K562 (cell line): ENCODE results near the gene HEXD. TPM values are rescaled to one million over a fixed set of nuclear protein-coding genes. Genes with fewer than 3 reads are reported as not detected.
A peak's percentile ranks its signal among the peaks of the same experiment; 100 is the strongest.

ENCODE experiments used
- ARID3A ChIP-seq: IDR thresholded peaks from 2 replicates; pipeline ENCODE4 v1.6.1; 2012; ENCODE audit warnings: low read depth, low read length, improper control_type of control experiment, borderline replicate concordance
- CAMTA2 ChIP-seq: fragments of 250-450 bp; sonication (Bioruptor Pico); conservative IDR thresholded peaks from 2 replicates; pipeline ENCODE4 v1.5.1; 2022
- CCNT2 ChIP-seq: IDR thresholded peaks from 2 replicates; pipeline ENCODE4 v1.6.1; 2011; ENCODE audit warnings: borderline replicate concordance, low read depth, mild to moderate bottlenecking, moderate library complexity, mixed read lengths, low read length; ENCODE audit not compliant: insufficient read length; ENCODE audit errors: extremely low read depth
- CREB3L1 ChIP-seq: fragments of 450-650 bp; IDR thresholded peaks from 2 replicates; pipeline ENCODE4 v1.6.1; 2014; ENCODE audit warnings: low read depth, mild to moderate bottlenecking, moderate library complexity, borderline replicate concordance
- ESRRB ChIP-seq: fragments of 250-450 bp; sonication (Bioruptor Pico); IDR thresholded peaks from 2 replicates; pipeline ENCODE4 v1.5.0; 2020; ENCODE audit warnings: mild to moderate bottlenecking, moderate library complexity, borderline replicate concordance
- EZH2 ChIP-seq: IDR thresholded peaks from 2 replicates; pipeline ENCODE4 v1.6.1; 2012; ENCODE audit warnings: low read depth, mild to moderate bottlenecking, inconsistent platforms, low read length, borderline replicate concordance
- MBD2 ChIP-seq: sonication (generic); IDR thresholded peaks from 2 replicates; pipeline ENCODE4 v1.6.1; 2016; ENCODE audit warnings: low read depth, borderline replicate concordance
- MYNN ChIP-seq, 2 experiments: sonication (generic); formaldehyde crosslinking in 1 of 2; IDR thresholded peaks; 2 replicates each; pipeline versions ENCODE4 v1.5.0 to v1.6.1; 2016 to 2020; ENCODE audit warnings: antibody characterized with exemption in 1 of 2, missing genetic modification reagents in 1 of 2
- NR3C1 ChIP-seq: sonication (generic); formaldehyde crosslinking; IDR thresholded peaks from 2 replicates; pipeline ENCODE4 v1.8.1; 2022; ENCODE audit warnings: missing genetic modification reagents
- RBM15 ChIP-seq: fragments of 200-400 bp; formaldehyde crosslinking; IDR thresholded peaks from 2 replicates; pipeline ENCODE4 v1.6.1; 2018; ENCODE audit warnings: mild to moderate bottlenecking, low read length, moderate library complexity; ENCODE audit not compliant: insufficient read depth
- SIN3A ChIP-seq, 2 experiments: fragments of 150-350 bp in 1 of 2; IDR thresholded peaks; 2 replicates each; pipeline ENCODE4 v1.6.1; 2011 to 2016; ENCODE audit warnings: borderline replicate concordance in 2 of 2, low read depth in 2 of 2, low read length in 2 of 2, mild to moderate bottlenecking in 2 of 2, moderate library complexity in 2 of 2; ENCODE audit not compliant: control insufficient read depth in 1 of 2
- SNIP1 ChIP-seq: fragments of 450-650 bp; IDR thresholded peaks from 2 replicates; pipeline ENCODE4 v1.7.1; 2017; ENCODE audit warnings: low read depth, mild to moderate bottlenecking
- STAT5A ChIP-seq: IDR thresholded peaks from 2 replicates; pipeline ENCODE4 v1.6.1; 2012; ENCODE audit warnings: low read length, inconsistent platforms, borderline replicate concordance
- ZNF124 ChIP-seq: sonication (generic); formaldehyde crosslinking; IDR thresholded peaks from 2 replicates; pipeline ENCODE4 v1.8.1; 2022; ENCODE audit warnings: missing genetic modification reagents
- ZSCAN32 ChIP-seq: fragments of 450-650 bp; formaldehyde crosslinking; IDR thresholded peaks from 2 replicates; pipeline ENCODE4 v1.4.0; 2020; ENCODE audit warnings: mild to moderate bottlenecking, moderate library complexity
- polyA plus RNA-seq, 8 experiments: library from polyadenylated mRNA; depleted of rRNA in 4 of 8; stranded (reverse) in 5 of 8; unstranded in 3 of 8; fragments of >200 nt; fragmentation: Nextera tagmentation in 2 of 8; fragmentation: Illumina TruSeq in 1 of 8; extraction: Ambion mirVana in 2 of 8; extraction: Trizol in 1 of 8; gene quantifications; 2 replicates each; pipeline versions ENCODE4 v1.2.1 to v1.2.3, GENCODE V29; 2011 to 2014; ENCODE audit warnings: inconsistent platforms in 1 of 8, missing spikeins in 1 of 8
- total RNA-seq, 7 experiments: library from RNA; depleted of rRNA in 6 of 7; stranded (reverse); fragments of >200 nt in 6 of 7; fragmentation: Illumina TruSeq in 2 of 7; extraction: Trizol in 2 of 7; gene quantifications; 2 replicates each; pipeline versions ENCODE4 v1.2.1 to v1.2.3, GENCODE V29; 2011 to 2021; ENCODE audit warnings: low replicate concordance in 1 of 7
- TF ChIP-seq, protein P1 (sequence below): conservative IDR thresholded peaks from 2 replicates; pipeline ENCODE4 v1.6.1; 2011; ENCODE audit warnings: low read depth, mild to moderate bottlenecking, low read length; ENCODE audit not compliant: control insufficient read depth
- TF ChIP-seq, protein P2 (sequence below): sonication (generic); formaldehyde crosslinking; IDR thresholded peaks from 2 replicates; pipeline ENCODE4 v1.9.0; 2022; ENCODE audit warnings: mild to moderate bottlenecking, missing genetic modification reagents
- TF ChIP-seq, protein P3 (sequence below): fragments of 250-450 bp; sonication (Bioruptor Pico); IDR thresholded peaks from 2 replicates; pipeline ENCODE4 v1.4.0; 2020; ENCODE audit warnings: mild to moderate bottlenecking, moderate library complexity

HEXD gene
- total and polyA plus RNA-seq, 9 of the 15 experiments (the other 6 are each of a cell fraction or from before 2014, with no cell fraction given) = 1.0 to 25.3 (median 10.0) TPM

DNA sequence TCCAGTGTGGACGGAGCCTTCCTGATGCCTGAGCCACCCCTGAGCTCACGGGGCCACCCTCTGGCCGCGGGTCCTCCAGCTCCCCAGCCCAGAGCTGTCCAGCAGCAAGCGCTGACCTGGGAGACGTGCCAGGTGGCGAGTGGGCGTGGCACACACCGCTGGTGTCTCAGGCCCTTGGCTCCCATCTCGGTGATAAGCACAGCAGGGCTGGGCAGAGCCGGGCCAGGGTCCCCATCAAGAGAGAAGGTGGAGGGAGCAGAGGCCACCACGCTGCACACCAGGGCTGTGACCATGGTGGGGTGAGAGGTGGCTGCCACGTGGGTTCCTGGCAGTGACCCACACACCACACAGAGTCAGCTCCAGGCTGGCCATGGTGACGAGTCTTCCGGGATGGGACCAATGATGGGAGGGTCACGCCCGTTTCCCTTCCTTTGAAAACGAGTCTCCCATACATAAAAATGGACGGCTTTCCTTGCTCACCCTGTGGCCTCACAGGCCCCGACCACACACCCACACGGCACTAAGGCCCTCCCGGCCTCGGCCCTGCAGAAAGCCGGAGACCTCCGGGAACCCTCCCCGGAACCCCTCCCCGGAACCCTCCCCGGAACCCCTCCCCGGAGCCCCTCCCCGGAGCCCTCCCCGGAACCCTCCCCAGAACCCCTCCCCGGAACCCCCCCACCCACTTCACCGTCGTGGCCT, 29.8 kb upstream of the HEXD start (continued):
- TF ChIP-seq, protein P1, sequence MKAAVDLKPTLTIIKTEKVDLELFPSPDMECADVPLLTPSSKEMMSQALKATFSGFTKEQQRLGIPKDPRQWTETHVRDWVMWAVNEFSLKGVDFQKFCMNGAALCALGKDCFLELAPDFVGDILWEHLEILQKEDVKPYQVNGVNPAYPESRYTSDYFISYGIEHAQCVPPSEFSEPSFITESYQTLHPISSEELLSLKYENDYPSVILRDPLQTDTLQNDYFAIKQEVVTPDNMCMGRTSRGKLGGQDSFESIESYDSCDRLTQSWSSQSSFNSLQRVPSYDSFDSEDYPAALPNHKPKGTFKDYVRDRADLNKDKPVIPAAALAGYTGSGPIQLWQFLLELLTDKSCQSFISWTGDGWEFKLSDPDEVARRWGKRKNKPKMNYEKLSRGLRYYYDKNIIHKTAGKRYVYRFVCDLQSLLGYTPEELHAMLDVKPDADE = 0 out of 2 replicates have a peak, but pooled peaks have one; percentile 39
- TF ChIP-seq RBM15 = no peak
- TF ChIP-seq, protein P2, sequence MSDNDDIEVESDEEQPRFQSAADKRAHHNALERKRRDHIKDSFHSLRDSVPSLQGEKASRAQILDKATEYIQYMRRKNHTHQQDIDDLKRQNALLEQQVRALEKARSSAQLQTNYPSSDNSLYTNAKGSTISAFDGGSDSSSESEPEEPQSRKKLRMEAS (CRISPR knock-in tag) = 0 out of 2 replicates have a peak, but pooled peaks have one; percentile 32
- TF ChIP-seq NR3C1 (CRISPR knock-in tag) = no peak
- TF ChIP-seq ARID3A = no peak
- TF ChIP-seq MBD2 = 0 out of 2 replicates have a peak, but pooled peaks have one; percentile 13
- TF ChIP-seq STAT5A = no peak
- no peak for TF ChIP-seq ESRRB (CRISPR knock-in tag)
- no peak for TF ChIP-seq SNIP1
- TF ChIP-seq, protein P3, sequence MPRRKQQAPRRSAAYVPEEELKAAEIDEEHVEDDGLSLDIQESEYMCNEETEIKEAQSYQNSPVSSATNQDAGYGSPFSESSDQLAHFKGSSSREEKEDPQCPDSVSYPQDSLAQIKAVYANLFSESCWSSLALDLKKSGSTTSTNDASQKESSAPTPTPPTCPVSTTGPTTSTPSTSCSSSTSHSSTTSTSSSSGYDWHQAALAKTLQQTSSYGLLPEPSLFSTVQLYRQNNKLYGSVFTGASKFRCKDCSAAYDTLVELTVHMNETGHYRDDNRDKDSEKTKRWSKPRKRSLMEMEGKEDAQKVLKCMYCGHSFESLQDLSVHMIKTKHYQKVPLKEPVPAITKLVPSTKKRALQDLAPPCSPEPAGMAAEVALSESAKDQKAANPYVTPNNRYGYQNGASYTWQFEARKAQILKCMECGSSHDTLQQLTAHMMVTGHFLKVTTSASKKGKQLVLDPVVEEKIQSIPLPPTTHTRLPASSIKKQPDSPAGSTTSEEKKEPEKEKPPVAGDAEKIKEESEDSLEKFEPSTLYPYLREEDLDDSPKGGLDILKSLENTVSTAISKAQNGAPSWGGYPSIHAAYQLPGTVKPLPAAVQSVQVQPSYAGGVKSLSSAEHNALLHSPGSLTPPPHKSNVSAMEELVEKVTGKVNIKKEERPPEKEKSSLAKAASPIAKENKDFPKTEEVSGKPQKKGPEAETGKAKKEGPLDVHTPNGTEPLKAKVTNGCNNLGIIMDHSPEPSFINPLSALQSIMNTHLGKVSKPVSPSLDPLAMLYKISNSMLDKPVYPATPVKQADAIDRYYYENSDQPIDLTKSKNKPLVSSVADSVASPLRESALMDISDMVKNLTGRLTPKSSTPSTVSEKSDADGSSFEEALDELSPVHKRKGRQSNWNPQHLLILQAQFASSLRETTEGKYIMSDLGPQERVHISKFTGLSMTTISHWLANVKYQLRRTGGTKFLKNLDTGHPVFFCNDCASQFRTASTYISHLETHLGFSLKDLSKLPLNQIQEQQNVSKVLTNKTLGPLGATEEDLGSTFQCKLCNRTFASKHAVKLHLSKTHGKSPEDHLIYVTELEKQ (CRISPR knock-in tag) = no peak
- no peak for TF ChIP-seq CAMTA2
- TF ChIP-seq SIN3A (IDR thresholded peaks at IDR 0.05; ENCODE audit: borderline replicate concordance in 2 of 2, control insufficient read depth in 1 of 2, low read depth in 2 of 2, low read length in 2 of 2) = 0 out of 4 replicates have a peak, but pooled peaks of 1 of the 2 experiments have one; percentile 63
- TF ChIP-seq EZH2 = no peak
- TF ChIP-seq CREB3L1 = no peak
- peak; percentile 24 for TF ChIP-seq CCNT2
- no peak for TF ChIP-seq ZSCAN32 (CRISPR knock-in tag)
- TF ChIP-seq ZNF124 (CRISPR knock-in tag) = no peak
- peak; percentile 36; the same call in 1 of the 2 replicates for TF ChIP-seq MYNN (IDR thresholded peaks at IDR 0.05)
- TF ChIP-seq MYNN (CRISPR knock-in tag; IDR thresholded peaks at IDR 0.05) = no peak
